ENCODE data around the gene RNF133. TPM values are rescaled to one million over a fixed set of nuclear protein-coding genes. Genes with fewer than 3 reads are reported as not detected.

The RNF133 gene, protein sequence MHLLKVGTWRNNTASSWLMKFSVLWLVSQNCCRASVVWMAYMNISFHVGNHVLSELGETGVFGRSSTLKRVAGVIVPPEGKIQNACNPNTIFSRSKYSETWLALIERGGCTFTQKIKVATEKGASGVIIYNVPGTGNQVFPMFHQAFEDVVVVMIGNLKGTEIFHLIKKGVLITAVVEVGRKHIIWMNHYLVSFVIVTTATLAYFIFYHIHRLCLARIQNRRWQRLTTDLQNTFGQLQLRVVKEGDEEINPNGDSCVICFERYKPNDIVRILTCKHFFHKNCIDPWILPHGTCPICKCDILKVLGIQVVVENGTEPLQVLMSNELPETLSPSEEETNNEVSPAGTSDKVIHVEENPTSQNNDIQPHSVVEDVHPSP
- not detected in 2 replicates for total RNA-seq

DNA sequence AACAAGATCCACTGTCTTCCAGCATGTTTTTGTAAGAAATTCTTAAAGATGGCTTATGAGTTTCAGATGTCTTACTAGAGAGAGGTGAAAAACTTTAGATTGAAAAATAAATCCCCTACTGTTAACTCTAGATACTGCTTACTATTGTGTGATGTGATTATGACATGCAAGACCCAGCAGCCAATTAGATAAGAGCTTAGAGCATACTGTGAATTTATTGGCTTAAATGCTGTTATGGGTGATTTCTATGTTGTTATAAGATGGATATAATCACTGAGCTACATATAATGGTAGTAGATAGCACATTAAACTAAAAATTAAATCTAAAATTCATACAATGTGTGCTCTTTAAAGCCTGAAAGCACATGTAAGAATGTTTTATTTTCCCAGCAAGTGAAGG is at the start of gene RNF133:
Gene RNF133, minus strand, starts transcription at position 101 of the 400 bp plus-strand sequence. CDS start 199 bp downstream, outside the sequence.

GRCh38 chr7:122702872-122703510 is 4.1 kb upstream of the RNF133 start, which contains the start of gene RNF148:
RNF148 (minus strand) TSS chr7:122702922; CDS start chr7:122702750, 172 bp downstream.

Other genes with a start within 250 kb of the RNF133 start
- not detected in 2 replicates for gene RNF148, start 3.8 kb upstream of the RNF133 start, total RNA-seq
- 6.4 and 7.4 TPM in 2 replicates for gene CADPS2, start 187.3 kb upstream of the RNF133 start, total RNA-seq

Measured in mesangial cell (primary cell).